Glomerular endothelial cell (primary cell): ENCODE measurements around the gene CERCAM. TPM values are rescaled to one million over a fixed set of nuclear protein-coding genes. Genes with fewer than 3 reads are reported as not detected.
"Not testable (repeated sequence)": the region's sequence is repeated elsewhere in the genome, so short reads cannot be mapped to it uniquely, and the experiment has no call there.

ENCODE experiments used
- DNase-seq: peaks from one replicate; pipeline ENCODE4 v3.0.0-alpha.2; 2011; ENCODE audit warnings: low read depth, low spot score; ENCODE audit errors: extremely low read depth
- total RNA-seq: library from RNA; depleted of rRNA; stranded (reverse); fragments of >200 nt; gene quantifications from 2 replicates; pipeline ENCODE4 v1.2.3, GENCODE V29; 2015

The CERCAM gene
- total RNA-seq, 1 donor from 2014 or later, result 56.8 TPM

GRCh38 chr9:128392302-128393144 is 28.1 kb upstream of the CERCAM start:
- DNase-seq, result no peak

GRCh38 chr9:128393145-128393775 is 27.4 kb upstream of the CERCAM start:
- no peak for DNase-seq

GRCh38 chr9:128393970-128394369 is 26.7 kb upstream of the CERCAM start:
- DNase-seq, result no peak

GRCh38 chr9:128394379-128395168 is 26.1 kb upstream of the CERCAM start:
- no peak for DNase-seq

- no peak for DNase-seq
These were observed 23.6 kb upstream of the CERCAM start for GRCh38 chr9:128396970-128397613.

GRCh38 chr9:128397831-128398230 is 22.8 kb upstream of the CERCAM start:
- DNase-seq, result no peak

GRCh38 chr9:128399861-128400260 is 20.8 kb upstream of the CERCAM start:
- no peak for DNase-seq

- no peak for DNase-seq
These were observed 16.1 kb upstream of the CERCAM start for GRCh38 chr9:128404560-128404959.

GRCh38 chr9:128405077-128405779 is 15.4 kb upstream of the CERCAM start:
- DNase-seq, result no peak

GRCh38 chr9:128405780-128406171 is 14.9 kb upstream of the CERCAM start:
- no peak for DNase-seq

GRCh38 chr9:128406848-128407391 is 13.7 kb upstream of the CERCAM start:
- DNase-seq, result no peak

- no peak for DNase-seq
These were observed 11.7 kb upstream of the CERCAM start for GRCh38 chr9:128408963-128409431.

GRCh38 chr9:128409450-128409849 is 11.2 kb upstream of the CERCAM start:
- DNase-seq, result no peak

GRCh38 chr9:128409978-128410377 is 10.7 kb upstream of the CERCAM start:
- DNase-seq, result no peak

- DNase-seq, result no peak
These were observed 9.1 kb upstream of the CERCAM start for GRCh38 chr9:128411364-128412119.

- no peak for DNase-seq
These were observed 8.4 kb upstream of the CERCAM start for GRCh38 chr9:128412120-128412790.

GRCh38 chr9:128413728-128414127 is 6.9 kb upstream of the CERCAM start:
- DNase-seq, result not testable (repeated sequence)

- DNase-seq, result no peak
These were observed 6.2 kb upstream of the CERCAM start for GRCh38 chr9:128414461-128414860.

- no peak for DNase-seq
These were observed 5.4 kb upstream of the CERCAM start for GRCh38 chr9:128415281-128415680.
